22Rv1 (cell line): ENCODE data around the gene CISD3.

ENCODE experiments used
- ZFX ChIP-seq: fragments of 450-650 bp; IDR thresholded peaks from 2 replicates; pipeline ENCODE4 v1.6.1; 2017; ENCODE audit warnings: antibody characterized with exemption, borderline replicate concordance
- TF ChIP-seq, protein P1 (sequence below): fragments of 450-650 bp; IDR thresholded peaks from 2 replicates; pipeline ENCODE4 v1.5.1; 2017; ENCODE audit warnings: mild to moderate bottlenecking

- TF ChIP-seq, protein P1, sequence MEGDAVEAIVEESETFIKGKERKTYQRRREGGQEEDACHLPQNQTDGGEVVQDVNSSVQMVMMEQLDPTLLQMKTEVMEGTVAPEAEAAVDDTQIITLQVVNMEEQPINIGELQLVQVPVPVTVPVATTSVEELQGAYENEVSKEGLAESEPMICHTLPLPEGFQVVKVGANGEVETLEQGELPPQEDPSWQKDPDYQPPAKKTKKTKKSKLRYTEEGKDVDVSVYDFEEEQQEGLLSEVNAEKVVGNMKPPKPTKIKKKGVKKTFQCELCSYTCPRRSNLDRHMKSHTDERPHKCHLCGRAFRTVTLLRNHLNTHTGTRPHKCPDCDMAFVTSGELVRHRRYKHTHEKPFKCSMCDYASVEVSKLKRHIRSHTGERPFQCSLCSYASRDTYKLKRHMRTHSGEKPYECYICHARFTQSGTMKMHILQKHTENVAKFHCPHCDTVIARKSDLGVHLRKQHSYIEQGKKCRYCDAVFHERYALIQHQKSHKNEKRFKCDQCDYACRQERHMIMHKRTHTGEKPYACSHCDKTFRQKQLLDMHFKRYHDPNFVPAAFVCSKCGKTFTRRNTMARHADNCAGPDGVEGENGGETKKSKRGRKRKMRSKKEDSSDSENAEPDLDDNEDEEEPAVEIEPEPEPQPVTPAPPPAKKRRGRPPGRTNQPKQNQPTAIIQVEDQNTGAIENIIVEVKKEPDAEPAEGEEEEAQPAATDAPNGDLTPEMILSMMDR: no peak
- TF ChIP-seq ZFX: no peak
These were observed 12.9 kb upstream of the CISD3 start for GRCh38 chr17:38717139-38717745.
